Muscle of back (tissue), 11 donors: Measurements from ENCODE around the gene AMOTL2. TPM values are rescaled to one million over a fixed set of nuclear protein-coding genes. Genes with fewer than 3 reads are reported as not detected.

ENCODE experiments used
- DNase-seq, 3 donors: peaks; one replicate each; pipeline versions ENCODE4 v3.0.0 to v3.0.0-alpha.2; 2013
- polyA plus RNA-seq, 10 donors: library from polyadenylated mRNA; unstranded; fragments of 120-200 nt; gene quantifications; one replicate each; pipeline ENCODE4 v1.2.1, GENCODE V29; 2013; ENCODE audit not compliant: insufficient read length in 10 of 10

Gene AMOTL2
- polyA plus RNA-seq, 10 donors, result 38.0 to 66.8 (median 54.0) TPM

DNA sequence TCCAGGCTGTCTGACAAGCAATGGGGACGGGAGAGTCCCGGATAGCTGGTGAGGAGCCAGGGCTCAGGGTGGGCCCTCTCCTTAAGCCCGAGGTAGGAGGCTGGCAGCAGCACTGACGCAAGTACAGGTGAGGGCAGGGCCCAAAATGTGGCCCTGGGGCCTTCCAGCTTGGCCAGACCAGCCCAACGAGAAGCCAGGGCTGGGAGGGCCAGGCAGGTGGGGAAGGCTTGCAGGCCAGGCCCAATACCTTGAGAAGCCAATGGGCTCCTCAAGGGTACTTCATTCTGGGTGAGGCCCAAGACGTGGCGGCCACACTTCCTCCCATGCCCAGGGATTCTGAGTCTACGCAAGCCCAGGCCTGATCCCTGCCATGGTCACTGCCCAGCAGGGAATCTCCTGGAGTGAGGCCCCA, 37.2 kb downstream of the AMOTL2 start:
- no peak for DNase-seq

DNA sequence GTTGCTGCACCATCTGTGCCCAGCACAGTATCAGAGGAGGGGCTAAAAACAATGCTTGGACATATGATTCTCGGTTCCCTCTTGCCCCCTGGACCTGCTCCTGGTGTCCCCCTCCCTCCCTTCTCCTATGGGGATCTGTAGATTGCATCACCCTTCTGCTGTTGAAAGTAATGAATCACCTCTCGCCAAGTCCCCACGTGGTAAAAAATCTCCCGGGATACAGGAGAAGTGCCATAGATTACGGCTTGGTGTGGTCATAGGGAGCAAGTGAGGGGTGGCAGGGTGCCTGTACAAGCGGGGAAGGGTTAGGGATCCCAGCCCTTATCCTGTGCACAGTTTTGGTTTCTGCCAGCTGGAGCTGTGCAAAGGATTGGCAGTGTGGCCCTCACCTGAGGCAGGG, 37.7 kb downstream of the AMOTL2 start:
- DNase-seq, result no peak

DNA sequence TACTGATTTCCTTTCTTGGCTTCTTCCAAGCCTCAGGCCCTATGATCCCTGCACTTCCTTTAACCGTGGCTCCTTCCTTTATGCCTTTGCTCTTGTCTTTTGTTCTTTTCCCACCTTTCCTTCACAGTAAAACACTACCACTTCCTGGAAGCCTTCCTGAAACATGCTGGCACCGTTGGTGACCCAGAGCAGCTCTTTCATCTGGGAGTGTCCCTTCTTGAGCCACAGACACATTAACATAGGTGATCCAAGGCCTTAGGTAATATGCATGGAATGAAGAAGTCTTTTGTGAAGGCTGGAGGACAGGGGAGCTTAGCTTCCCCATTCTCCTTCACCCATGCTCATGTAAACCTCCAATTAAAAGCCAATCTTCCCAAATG, 39.4 kb downstream of the AMOTL2 start:
- DNase-seq, result no peak

DNA sequence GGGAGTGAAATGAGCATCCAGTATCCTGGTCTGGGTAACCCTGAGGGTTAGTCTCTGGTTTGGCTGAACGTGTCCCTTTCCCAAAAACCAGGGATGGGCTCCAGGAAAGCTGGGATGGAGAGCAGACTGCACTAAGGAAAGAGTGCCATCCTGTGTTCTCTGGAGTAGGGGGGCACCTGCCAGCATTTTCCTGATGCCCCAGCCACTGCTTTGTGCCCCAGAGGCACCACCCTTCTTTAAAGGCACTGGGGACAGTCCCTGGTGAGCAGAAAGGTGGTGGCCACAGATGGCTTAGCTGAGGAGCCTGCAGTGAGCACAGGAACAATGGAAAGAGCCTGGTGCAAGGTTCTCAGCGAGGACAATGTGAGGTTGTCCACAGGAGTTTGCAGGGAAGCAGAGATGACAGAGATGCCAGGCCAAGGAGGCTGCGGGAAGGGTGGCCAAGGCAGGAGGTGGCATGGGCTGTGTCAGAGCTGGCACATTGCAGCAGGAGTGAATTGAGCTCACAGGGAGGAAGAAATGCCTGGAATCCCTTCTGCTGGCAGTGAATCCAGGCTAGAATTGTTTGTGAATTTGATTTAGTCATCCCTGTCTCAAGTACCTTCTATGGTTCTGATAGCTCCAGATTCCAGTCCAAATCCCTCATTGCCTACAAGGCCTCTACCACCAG, 39.9 kb downstream of the AMOTL2 start:
- no peak for DNase-seq

DNA sequence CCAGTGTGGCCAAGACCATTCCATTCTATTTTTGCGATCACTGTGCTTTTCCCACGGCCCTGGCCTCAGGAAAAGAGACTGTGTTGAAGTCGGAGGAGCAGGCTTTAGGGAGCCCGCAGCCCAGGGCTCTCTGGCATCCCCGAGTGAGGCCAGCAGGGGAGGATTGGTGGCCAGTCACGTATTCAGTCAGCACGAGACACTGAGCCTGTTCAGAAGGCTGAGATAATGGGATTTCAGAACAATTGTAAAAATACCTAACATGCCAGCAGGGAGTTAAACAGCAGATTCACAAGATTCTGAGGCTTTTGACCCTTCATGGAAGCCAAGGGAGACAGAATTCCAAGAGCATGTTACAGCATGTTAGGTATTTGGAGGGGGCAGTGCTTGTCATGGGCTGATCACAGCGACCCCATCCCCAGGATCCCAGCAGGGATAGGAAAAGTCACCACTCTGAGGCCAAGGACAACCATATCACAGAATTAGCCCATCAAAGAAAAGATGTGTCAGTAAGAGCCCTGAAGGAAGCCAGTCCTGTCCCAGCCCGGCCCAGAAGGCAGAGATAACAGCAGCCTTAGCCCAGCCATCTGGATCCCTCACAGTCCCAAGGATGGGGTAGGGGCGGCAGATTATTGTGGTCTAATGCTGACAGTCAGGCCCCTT, 40.6 kb downstream of the AMOTL2 start:
- peak in 1 of 3 donors; percentile 67 for DNase-seq

DNA sequence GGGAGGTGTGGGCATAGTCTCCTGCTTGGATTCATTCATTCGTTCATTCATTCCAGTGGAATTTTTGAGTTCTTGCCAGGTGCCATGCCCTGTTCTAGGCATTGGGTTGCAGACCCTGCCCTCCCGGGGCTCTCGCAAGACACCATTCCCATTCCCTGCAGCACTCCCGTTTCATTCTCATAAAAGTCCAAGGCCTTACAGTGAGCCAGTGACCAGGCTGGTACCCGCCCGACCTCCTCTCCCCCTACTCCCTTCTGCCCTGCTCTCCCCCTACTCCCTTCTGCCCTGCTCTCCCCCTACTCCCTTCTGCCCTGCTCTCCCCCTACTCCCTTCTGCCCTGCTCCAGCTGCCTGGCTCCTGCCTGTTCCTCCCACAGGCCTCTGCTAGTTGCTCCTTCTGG, 41.9 kb downstream of the AMOTL2 start:
- no peak for DNase-seq

DNA sequence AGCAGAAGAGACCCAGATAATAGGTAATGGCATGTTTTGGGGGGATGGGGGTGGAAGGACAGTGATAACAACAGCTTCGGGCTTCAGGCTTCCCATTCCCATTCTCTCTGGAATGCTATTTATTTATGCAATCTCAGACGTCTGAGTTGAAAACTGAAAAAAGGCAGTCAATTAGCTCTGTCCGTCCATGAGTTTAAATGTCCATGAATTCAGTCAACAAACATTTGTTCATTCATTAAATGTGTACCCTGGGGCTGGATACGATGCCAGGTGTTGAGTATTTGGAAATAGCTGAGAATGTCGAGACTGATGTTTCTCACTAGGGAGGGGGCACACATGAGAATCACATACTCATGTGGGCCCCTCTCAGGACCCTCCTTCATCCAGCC, 42.4 kb downstream of the AMOTL2 start:
- no peak for DNase-seq

DNA sequence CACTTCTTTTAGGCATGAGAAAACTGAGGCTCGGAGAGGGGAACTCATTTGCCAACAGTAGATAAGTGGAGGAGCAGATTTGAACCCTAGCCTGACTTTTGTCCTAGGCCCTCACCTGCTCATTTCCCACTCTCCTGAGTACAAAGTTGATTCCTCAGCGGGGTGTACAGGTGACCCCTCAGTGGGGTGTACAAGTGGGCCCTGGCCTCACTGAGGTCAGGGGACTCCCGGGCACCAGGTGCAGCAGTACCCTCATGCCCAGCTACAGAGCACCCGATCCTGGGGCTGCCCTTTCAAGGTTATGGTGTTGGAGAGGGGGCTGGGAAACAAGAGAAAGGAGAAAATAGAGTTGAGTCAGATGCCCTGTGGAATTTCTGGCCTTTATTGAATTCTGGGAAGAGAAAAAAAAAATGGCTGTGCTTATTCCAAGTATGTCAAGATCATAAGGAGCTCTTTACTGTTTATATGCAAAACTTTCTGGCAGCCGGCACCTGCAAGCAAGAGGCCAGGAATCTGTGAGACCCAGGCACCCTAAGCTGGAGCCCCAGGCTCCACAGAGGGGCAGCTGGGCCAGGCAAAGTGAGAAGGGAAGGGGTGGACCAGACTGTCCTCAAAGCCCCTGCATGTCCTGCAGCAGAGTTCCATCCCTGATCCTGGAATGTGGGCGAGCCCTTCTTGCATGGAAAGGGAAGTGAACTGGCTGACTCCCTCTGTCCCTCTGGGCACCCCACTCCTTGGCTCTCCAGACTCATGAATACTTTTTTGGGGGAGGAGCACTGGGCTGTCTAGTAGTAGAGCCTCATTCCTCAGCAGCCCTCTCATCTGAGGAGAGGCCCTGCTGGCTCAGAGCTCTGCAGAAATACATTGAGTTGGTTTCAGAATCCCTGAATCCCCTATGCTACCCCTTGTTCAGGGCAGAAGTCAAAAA, 43.1 kb downstream of the AMOTL2 start:
- peak; percentile 79 to 95 (median 87) for DNase-seq

DNA sequence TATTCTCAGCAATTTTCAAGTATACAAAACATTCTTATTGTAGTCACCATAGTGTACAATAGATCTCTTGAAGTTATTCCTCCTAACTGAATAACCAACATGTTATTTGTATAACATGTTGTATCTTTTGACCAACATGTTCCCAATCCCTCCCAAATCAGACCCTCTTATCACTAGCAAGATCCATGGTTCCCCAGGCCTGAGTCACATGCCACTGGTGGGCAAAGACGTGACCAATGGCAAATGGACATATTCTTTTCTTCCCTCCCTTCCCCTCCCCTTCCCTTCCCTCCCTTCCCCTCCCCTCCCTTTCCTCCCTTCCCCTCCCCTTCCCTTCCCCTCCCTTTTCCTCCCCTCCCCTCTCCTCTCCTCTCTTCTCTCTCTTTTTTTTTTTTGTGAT, 45.4 kb downstream of the AMOTL2 start:
- no peak for DNase-seq

DNA sequence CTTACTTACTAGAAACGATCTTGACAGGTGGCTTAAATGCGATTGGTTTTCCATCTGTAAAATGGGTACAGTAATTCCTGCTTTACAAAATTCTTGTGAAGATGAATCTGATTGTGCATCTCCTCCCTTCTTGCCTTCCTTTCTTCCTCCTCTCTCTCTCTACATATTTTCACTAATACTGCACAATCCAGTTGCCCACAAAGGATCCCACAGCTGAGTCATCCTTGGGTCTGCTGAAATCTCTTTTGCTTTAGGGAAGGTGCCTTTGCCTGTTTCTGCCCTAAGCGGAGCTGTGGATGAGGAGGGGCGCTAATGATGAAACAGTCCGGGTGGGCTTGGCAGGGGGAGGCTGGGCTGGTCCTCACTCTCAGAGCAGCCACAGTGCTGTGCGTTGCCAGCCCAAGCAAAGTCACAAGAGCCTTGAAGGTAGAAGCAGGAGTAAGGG, 46.1 kb downstream of the AMOTL2 start:
- DNase-seq, result peak in 1 of 3 donors; percentile 90

DNA sequence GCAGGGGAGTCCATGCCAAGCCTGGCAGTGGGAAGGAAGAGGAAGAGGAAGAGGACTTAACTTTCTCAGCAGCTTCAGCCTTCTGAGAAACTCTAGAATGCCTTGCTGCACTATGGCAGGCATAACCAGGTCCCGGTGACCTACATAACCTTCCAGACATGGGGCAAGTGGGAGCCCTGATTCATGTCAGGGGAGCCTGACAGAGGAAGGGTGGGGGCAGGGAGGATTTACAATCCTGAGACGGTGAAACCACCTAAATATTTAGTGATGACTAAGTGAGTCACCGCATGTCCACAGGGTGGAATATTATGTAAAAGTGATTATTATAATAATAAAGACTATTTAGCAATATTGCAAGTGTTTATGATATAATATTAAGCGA, 46.7 kb downstream of the AMOTL2 start:
- DNase-seq, result peak in 1 of 3 donors; percentile 81

DNA sequence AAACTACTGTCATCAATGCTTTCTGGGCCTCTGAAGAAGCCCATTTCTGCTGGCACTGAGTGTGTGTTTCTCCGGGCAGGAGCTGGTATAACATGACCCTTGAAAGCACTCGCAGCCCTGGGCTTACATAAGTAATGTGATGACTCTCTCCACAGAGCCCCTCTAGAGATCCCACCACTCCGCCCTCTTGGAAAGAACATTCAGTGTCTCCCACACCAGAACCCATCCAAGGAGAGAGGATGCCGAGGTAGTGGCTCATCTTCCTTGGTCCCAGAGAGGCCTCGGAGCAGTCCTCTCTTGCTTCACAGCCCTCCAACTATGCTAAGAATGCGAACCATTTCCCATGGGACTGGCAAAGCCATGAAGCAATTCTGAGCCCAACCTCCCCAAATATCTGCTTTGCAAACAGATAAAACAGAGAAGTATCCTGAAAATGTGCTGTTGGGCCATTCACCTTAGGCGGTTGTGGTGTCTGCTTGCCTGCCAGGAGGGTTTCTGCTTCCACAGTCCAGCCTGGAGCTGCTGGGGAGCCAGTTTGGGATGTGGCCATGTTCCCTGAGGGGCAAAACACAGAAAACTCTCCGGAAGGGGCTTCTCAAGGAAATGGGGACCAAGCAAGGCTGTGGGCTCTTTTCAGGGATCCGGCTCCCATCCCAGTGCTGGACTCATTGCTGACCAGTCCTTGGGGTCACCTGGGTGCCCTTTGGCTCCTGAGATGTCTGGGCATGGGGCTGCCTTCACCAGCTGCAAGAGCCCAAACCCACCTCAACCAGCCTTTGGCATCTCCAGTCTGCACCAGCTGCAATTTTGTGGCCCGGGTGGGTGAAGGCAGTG, 47.3 kb downstream of the AMOTL2 start:
- peak in 2 of 3 donors; percentile 78 to 98 for DNase-seq

DNA sequence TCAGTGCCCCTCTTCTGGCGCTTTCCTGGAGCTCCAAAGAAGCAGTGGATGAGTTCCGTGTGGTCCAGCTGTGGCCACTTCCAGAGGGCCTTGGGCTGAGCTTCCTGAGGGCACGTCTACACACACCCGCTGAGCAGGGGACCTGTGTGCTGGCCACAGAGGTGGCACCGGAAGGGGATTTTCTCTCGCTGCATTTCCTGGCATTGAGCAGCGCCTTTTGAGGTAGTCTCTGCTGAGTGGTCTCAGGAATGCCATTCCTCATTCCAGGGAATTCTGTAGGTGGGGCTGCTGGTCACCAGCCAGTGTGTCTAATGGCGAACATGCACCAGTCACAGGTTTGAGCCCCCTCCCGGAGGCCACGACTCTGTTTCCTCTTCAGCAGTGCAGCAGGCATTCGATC, 48.1 kb downstream of the AMOTL2 start:
- no peak for DNase-seq

DNA sequence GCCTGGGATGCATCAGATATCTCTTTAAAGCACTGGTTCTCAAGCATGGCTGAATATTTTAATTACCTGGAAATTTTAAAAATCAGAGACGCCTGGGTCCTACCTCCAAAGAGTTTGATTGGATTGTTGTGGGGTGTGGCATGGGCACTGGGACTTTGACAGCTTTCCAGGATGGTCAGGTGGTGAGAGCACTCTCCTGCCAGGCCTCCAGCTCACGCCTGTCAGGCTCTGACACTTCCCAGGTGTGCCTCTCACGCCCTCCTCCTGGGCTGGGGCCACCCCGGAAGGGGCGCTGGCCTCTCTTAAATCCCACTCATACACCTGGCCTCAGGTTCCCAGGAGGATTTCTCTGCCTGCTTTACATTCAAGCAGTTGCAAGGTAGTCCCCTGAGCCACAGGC, 48.5 kb downstream of the AMOTL2 start:
- no peak for DNase-seq

DNA sequence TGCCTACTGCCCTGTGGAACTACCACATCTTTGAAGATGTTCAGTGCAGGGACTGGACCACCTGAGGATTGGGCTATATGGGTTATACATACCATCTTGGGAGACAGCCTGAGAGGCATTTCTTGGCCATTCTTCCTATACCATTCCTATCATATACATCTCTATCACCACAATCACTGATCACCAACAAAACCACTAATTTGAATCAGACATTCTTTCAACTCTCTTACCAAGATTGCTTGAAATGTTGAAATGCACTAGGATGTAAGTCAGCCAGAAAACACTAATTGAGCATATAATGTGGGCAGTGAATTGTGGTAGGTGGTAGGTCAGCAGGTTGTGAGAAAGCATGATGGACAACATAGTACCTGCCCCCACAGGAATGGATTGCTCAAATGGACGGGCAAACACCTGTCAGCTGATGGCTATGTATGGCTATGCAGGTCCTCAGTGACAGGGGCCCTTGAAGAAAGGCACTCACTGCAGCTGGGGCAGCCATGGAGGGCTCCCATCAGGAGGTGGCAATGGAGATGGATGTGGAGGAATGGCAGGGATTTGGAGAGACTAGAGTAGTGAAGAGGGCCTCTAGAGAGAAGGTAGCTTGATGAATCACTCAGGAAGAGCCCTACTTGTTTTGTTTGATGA, 49.1 kb downstream of the AMOTL2 start:
- no peak for DNase-seq

DNA sequence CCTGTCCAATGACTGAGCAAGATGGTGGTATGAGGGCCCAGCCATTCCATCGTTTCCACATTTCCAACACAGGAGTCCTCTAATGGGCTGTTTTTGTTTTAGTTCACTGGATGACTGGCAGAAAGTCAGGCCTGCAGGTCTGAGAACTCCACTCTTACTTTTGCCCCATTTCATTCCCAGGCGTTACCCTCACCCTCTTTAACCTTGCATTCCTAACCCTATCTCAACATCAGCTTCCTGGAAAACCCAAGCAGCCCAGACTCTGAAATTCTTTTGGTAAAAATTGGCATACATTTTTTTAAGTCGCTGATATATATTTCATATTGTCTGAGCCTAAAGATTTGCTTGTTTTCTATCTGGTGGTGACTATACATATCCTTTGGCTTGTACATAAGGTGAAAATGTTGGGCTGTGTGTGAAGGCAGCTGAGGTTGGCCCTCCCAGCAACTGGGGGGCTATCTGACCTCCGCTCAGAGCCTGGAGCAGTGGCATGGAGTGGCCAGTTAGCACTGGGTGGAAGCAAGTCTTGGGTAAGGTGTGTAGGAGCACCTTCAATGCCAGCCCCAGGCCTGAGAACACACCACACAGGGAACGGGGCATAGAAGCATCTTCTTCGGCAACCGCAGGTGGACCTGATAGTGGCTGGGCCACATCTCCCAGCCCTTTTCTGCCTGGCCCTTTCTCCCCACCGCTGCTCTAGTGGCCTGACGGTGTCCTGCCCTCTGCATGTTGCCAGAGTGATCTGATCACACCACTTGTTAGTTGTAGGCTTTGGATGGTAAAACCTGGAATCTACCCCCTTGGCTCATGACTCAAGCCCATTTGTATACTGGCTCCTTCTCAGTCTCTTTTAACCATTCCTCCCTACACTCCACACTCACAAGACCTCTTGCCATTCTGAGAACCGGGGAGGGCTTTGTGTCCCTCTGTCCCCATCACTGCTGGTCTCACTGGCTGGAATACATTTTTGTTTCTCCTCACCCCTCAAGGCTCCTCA, 50.0 kb downstream of the AMOTL2 start:
- no peak for DNase-seq

DNA sequence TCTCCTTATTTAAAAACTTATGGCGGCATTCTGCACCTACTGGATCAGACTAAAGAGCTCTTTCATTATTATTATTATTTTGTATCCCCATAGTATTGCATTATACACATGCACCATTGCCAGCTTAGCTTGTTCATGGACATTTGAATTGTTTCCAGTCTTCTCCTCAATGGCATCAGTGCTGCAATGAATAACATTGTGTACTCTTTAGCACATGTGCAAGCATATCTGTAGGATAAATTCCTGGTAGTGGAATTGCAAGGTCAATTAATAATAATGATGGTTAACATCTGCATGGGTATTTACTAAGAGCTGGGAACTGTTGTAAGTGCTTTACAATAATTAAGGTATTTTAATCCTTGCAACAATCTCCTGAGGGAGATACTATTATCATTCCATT, 52.0 kb downstream of the AMOTL2 start:
- no peak for DNase-seq

DNA sequence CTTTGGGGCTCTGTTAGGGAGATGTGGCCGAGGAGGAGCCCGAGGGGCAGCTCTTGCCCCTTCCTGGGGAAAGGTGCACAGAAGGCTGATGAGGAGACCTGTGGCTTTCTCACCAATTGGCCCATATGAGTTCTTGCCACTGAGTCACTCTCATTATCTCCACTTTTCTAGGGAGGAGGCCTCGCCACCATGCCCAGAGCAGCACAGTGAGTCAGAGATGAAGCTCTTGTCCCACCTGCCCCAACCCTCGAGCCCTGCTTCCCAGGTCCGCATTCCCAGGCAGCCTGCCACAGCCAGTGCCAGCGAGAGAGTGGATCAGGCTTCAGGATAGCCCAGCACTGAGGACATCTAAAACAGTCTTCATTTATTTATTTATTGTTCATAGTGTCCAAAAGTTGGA, 53.5 kb downstream of the AMOTL2 start:
- no peak for DNase-seq

DNA sequence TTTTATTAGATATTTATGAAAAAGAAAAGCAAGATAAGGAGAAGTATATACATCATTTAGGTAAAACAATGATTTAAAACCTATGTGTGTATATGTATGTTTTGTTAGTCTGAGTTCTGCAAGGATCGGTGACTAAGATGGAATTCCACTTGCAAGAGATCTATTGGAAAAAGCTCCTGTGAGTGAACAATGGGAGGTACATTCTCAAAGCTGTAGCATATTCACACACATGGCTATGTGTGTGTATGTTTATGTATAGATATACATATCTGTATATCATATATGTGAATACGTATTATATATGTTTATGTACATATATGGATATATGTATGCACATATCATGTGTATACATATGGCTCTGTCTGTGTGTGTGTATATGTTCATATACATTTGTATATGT, 54.3 kb downstream of the AMOTL2 start:
- no peak for DNase-seq

DNA sequence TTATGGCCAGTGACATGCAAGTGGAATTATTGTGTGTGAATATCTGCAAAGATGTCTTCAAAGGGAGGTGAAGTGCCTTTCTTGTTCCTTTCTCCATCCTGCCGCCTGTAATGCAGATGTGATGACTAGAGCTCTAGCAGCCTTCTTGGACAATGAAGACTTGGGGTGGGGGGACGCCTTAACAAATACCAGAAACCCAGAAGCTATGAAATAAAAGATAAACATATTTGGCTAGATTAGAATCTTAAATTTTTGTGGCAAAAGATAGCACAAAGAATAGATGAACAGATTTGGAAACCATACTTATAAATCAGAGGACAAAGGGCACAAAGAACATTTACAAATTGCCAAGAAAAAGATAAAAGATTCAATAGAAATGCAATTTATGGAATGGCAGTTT, 56.1 kb downstream of the AMOTL2 start:
- DNase-seq, result no peak
